ENCODE measurements around the gene TMEM184B. TPM values are rescaled to one million over a fixed set of nuclear protein-coding genes. Genes with fewer than 3 reads are reported as not detected.
"Not testable (repeated sequence)": the region's sequence is repeated elsewhere in the genome, so short reads cannot be mapped to it uniquely, and the experiment has no call there.

Gene TMEM184B
- total and polyA plus RNA-seq, 4 donors, result 17.2 to 96.9 (median 71.5) TPM

DNA sequence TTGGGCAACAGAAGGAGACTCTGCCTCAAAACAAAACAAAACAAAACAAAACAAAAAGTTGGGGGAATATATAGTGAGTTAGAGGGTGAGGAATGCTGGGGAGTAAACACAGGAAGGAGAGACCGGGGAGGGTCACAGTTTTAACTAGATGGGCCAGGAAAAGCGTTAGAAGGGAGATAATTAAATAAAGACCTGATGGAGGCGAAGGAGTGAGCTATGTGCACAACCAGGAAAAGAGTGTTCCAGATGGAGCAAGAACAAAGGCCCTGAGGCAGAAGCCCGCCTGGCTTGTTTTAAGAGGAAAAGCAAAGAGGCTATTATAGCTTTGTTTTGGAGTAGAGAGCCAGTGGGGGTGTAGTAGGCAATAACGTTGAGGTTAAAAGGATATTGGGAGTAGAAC is 86.4 kb downstream of the TMEM184B start:
- Histone ChIP-seq H3K9me3 (ENCODE audit: control insufficient read depth, low read length) (no peaks in the 10 kb centered on the region), H3K36me3 (ENCODE audit: control insufficient read depth in 1 of 2, insufficient read depth in 2 of 2, low read length in 1 of 2) (no peaks in the 10 kb centered on the region), H3K27me3 (ENCODE audit: control insufficient read depth in 1 of 2, insufficient read depth in 2 of 2, low read length in 1 of 2) (no peaks in the 10 kb centered on the region), H3K27ac (ENCODE audit: low read depth in 1 of 2, low read length in 2 of 2) (no peak overlapping the region), H3K4me1 (ENCODE audit: control insufficient read depth in 1 of 2, insufficient read depth in 2 of 2, low read length in 2 of 2) (no peaks in the 10 kb centered on the region), H3K4me3 (ENCODE audit: low read length in 2 of 2) (no peak overlapping the region)
- DNase-seq (no peak), ATAC-seq (ENCODE audit: low FRiP score) (no peak)
- intact Hi-C loops (cut with DNase I), result no loop called here
- WGBS, 2 donors, result 65 to 70% methylated on average over 5 of the region's 5 CpGs

DNA sequence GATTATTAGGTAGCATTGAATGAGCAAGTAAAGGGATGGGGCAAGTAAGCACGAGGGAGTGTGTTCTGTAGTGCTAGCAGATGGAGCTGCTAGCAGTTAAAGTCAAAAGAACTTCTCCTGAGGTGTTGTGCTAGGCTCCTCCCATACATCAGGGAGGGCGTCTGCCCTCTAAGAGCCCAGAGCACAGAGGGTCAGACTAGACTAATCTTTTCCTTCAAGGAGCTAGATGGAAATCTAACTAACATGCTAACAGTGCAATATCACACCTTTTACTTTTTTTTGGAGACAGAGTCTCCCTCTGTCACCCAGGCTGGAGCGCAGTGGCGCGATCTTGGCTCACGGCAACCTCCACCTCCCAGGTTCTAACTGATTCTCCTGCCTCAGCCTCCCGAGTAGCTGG is 88.0 kb downstream of the TMEM184B start:
- no peaks in the 10 kb centered on the region for H3K27me3 ChIP-seq (ENCODE audit: control insufficient read depth in 1 of 2, insufficient read depth in 2 of 2, low read length in 1 of 2)
- ATAC-seq (ENCODE audit: low FRiP score) (no peak), DNase-seq (no peak)
- H3K4me3 ChIP-seq (ENCODE audit: low read length in 2 of 2), result no peak overlapping the region
- 73 to 75% methylated on average over 7 of the region's 7 CpGs for WGBS, 2 donors
- no peaks in the 10 kb centered on the region for H3K4me1 ChIP-seq (ENCODE audit: control insufficient read depth in 1 of 2, insufficient read depth in 2 of 2, low read length in 2 of 2)
- H3K36me3 ChIP-seq (ENCODE audit: control insufficient read depth in 1 of 2, insufficient read depth in 2 of 2, low read length in 1 of 2), result no peaks in the 10 kb centered on the region
- intact Hi-C loops (cut with DNase I), result loop anchor here in 1 of 2 donors (5.0 kb wide), 1 partner anchor 72 kb away; the partner anchor contains the start of gene BAIAP2L2
- no peak overlapping the region for H3K27ac ChIP-seq (ENCODE audit: low read depth in 1 of 2, low read length in 2 of 2)
- H3K9me3 ChIP-seq (ENCODE audit: control insufficient read depth, low read length), result no peaks in the 10 kb centered on the region

DNA sequence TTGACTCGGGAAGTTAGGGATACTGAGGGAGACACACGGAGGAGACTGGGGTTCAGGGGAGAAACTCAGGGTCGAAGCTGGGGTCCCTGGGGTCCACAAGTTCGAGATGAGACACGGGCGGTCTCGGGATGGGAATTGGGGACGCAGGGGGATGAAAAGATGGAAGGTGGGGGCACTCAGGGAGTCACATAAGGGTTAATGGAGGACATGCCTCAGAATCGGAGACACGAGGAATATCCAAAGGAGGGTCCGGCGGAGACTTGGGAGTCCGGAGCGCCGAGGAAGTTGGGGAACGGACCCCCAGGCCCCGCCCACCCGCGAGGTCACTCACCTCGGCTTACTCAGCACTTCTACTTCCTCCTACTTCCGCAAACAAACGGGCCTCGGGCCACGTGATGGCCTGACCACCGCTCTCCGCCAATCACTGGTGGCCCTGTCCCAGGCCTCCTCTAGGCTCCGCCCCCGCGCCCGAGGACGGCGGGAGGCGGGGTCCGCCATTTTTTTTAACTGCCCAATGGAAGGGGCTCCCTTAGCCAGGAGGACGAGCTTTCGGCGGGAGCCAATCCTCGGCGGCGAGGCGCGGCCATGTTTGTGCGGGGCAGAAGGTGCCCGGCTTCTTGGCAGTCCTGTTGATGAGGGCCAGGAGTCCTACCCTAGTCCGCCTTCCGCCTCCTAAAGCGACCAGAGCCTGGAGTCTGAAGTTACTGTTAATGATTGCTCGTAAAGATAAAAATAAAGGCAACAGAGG is 91.2 kb downstream of the TMEM184B start, which contains the start of gene PLA2G6:
PLA2G6 (minus strand) TSS at position 378 of the 748 bp plus-strand sequence. CDS start 12,404 bp downstream, outside the sequence.
- peak; percentile 97 for ATAC-seq (ENCODE audit: low FRiP score)
- Histone ChIP-seq H3K36me3 (ENCODE audit: control insufficient read depth in 1 of 2, insufficient read depth in 2 of 2, low read length in 1 of 2) (no peaks in the 10 kb centered on the region), H3K27me3 (ENCODE audit: control insufficient read depth in 1 of 2, insufficient read depth in 2 of 2, low read length in 1 of 2) (no peaks in the 10 kb centered on the region), H3K9me3 (ENCODE audit: control insufficient read depth, low read length) (no peaks in the 10 kb centered on the region), H3K4me3 (ENCODE audit: low read length in 2 of 2) (peak within 1 kb of the TSS; percentile 32 to 53), H3K4me1 (ENCODE audit: control insufficient read depth in 1 of 2, insufficient read depth in 2 of 2, low read length in 2 of 2) (no peaks in the 10 kb centered on the region), H3K27ac (ENCODE audit: low read depth in 1 of 2, low read length in 2 of 2) (peak within 1 kb of the TSS in 1 of 2 donors; percentile 29)
- intact Hi-C loops (cut with DNase I), result loop anchor here in 1 of 2 donors (5.0 kb wide), 1 partner anchor 69 kb away; the partner anchor contains the start of gene BAIAP2L2
- 1% methylated on average over 45 to 48 of the region's 48 CpGs for WGBS, 2 donors
- DNase-seq, result peak; percentile 99

DNA sequence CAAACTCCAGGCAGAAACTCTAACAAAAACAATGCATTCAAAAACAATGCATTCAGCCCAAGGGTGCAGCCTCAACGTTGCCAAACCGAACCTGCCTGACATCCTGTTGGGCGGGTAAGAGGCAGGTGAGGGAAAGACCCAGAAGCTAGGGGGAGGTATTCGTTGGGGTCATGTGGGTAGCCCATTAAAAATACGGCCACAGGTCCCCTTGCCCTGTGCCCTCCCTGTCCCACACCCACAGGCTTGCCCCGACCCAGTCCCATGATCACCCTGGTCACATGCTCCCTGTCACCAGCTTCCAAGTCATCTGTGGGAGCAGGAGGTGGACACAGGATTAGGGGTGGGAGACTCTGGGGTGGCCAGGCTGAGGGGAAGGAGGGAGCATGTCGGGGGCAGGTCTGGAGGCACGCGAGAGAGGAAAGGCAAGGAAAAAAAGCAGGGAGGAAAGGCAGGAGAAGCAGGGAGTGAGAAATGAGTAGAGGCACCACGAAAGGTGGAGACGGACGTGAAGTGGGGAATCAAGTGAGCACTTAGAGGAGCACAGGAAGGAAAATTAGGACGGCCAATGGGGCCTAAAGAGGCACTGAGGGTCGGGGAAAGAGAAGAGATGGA is 91.9 kb downstream of the TMEM184B start:
- ATAC-seq (ENCODE audit: low FRiP score) (peak; percentile 28), DNase-seq (peak; percentile 77 to 82)
- Histone ChIP-seq H3K27me3 (ENCODE audit: control insufficient read depth in 1 of 2, insufficient read depth in 2 of 2, low read length in 1 of 2) (no peaks in the 10 kb centered on the region), H3K27ac (ENCODE audit: low read depth in 1 of 2, low read length in 2 of 2) (peak overlapping the region in 1 of 2 donors; percentile 29), H3K9me3 (ENCODE audit: control insufficient read depth, low read length) (no peaks in the 10 kb centered on the region), H3K4me1 (ENCODE audit: control insufficient read depth in 1 of 2, insufficient read depth in 2 of 2, low read length in 2 of 2) (no peaks in the 10 kb centered on the region), H3K4me3 (ENCODE audit: low read length in 2 of 2) (peak overlapping the region; percentile 32 to 53), H3K36me3 (ENCODE audit: control insufficient read depth in 1 of 2, insufficient read depth in 2 of 2, low read length in 1 of 2) (no peaks in the 10 kb centered on the region)
- intact Hi-C loops (cut with DNase I), result loop anchor here in 1 of 2 donors (5.0 kb wide), 1 partner anchor 69 kb away; the partner anchor contains the start of gene BAIAP2L2
- WGBS, 2 donors, result 19 to 23% methylated on average over 14 of the region's 14 CpGs

DNA sequence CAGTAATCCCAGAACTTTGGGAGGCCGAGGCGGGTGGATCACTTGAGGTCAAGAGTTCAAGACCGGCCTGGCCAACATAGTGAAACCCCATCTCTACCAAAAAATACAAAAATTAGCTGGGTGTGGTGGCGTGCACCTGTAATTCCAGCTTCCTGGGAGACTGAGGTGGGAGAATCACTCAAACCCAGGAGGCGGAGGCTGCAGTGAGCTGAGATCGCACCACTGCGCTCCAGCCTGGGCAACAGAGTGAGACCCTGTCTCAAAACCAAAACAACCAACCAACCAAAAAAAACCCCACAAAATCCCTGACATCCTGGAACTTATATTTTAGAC is 94.2 kb downstream of the TMEM184B start:
- 97% methylated on average over 7 of the region's 7 CpGs for WGBS, 2 donors
- DNase-seq, result peak in 1 of 2 donors; percentile 65
- H3K36me3 ChIP-seq (ENCODE audit: control insufficient read depth in 1 of 2, insufficient read depth in 2 of 2, low read length in 1 of 2); H3K27ac ChIP-seq (ENCODE audit: low read depth in 1 of 2, low read length in 2 of 2); intact Hi-C loops (cut with DNase I); H3K4me1 ChIP-seq (ENCODE audit: control insufficient read depth in 1 of 2, insufficient read depth in 2 of 2, low read length in 2 of 2); H3K27me3 ChIP-seq (ENCODE audit: control insufficient read depth in 1 of 2, insufficient read depth in 2 of 2, low read length in 1 of 2); H3K4me3 ChIP-seq (ENCODE audit: low read length in 2 of 2); ATAC-seq (ENCODE audit: low FRiP score); H3K9me3 ChIP-seq (ENCODE audit: control insufficient read depth, low read length): not testable (repeated sequence)

DNA sequence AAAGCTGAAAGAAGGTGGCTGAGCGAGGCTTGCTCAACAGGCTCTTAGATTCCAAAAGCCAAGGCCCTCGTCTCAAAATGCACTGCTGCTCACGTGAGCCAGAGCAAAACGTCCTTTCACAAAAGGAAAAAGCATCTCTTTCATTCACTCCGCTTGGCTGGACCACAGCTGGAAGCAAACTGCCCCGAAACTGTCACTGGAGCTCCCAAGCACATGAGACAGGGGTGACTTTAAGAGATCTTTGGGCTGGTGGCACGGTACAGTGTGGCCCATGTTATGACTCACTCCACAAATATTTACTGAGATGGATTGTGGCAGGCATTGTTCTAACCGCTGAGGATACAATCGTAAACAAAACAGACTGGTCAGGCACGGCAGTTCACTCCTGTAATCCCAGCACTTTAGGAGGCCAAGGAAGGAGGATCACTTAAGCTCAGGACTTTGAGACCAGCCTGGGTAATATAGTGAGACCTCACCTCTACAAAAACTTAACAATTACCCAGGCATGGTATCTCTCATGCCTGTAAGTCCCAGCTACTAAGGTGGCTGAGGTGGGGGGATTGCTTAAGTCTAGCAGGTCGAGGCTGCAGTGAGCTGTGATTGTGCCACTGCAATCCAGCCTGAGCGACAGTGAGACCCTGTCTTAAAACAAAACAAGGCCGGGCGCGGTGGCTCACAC is 94.7 kb downstream of the TMEM184B start:
- Histone ChIP-seq H3K36me3 (ENCODE audit: control insufficient read depth in 1 of 2, insufficient read depth in 2 of 2, low read length in 1 of 2) (no peaks in the 10 kb centered on the region), H3K9me3 (ENCODE audit: control insufficient read depth, low read length) (no peaks in the 10 kb centered on the region), H3K4me1 (ENCODE audit: control insufficient read depth in 1 of 2, insufficient read depth in 2 of 2, low read length in 2 of 2) (no peaks in the 10 kb centered on the region), H3K27me3 (ENCODE audit: control insufficient read depth in 1 of 2, insufficient read depth in 2 of 2, low read length in 1 of 2) (no peaks in the 10 kb centered on the region), H3K4me3 (ENCODE audit: low read length in 2 of 2) (no peak overlapping the region), H3K27ac (ENCODE audit: low read depth in 1 of 2, low read length in 2 of 2) (peak overlapping the region in 1 of 2 donors; percentile 63)
- DNase-seq, result peak; percentile 42 to 50
- ATAC-seq (ENCODE audit: low FRiP score), result no peak
- intact Hi-C loops (cut with DNase I), result no loop called here
- 35 to 37% methylated on average over 15 of the region's 15 CpGs for WGBS, 2 donors

DNA sequence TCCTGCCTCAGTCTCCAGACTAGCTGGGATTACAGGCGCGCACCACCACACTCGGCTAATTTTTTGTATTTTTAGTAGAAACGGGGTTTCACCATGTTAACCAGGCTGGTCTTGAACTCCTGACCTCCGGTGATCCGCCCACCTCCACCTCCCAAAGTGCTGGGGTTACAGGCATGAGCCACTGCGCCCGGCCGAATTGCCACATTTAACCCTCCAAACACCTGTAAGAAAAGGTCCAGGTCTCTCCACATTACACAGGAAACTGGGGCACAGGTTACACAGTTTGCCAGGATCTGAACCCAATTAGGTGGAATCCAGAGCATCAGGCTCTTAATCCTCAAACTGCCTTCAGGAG is 95.3 kb downstream of the TMEM184B start:
- H3K27me3 ChIP-seq (ENCODE audit: control insufficient read depth in 1 of 2, insufficient read depth in 2 of 2, low read length in 1 of 2); H3K36me3 ChIP-seq (ENCODE audit: control insufficient read depth in 1 of 2, insufficient read depth in 2 of 2, low read length in 1 of 2); ATAC-seq (ENCODE audit: low FRiP score); intact Hi-C loops (cut with DNase I); H3K4me1 ChIP-seq (ENCODE audit: control insufficient read depth in 1 of 2, insufficient read depth in 2 of 2, low read length in 2 of 2); H3K4me3 ChIP-seq (ENCODE audit: low read length in 2 of 2); H3K9me3 ChIP-seq (ENCODE audit: control insufficient read depth, low read length): not testable (repeated sequence)
- peak overlapping the region in 1 of 2 donors; percentile 13 for H3K27ac ChIP-seq (ENCODE audit: low read depth in 1 of 2, low read length in 2 of 2)
- peak; percentile 16 to 55 for DNase-seq
- 76 to 80% methylated on average over 9 of the region's 9 CpGs for WGBS, 2 donors

DNA sequence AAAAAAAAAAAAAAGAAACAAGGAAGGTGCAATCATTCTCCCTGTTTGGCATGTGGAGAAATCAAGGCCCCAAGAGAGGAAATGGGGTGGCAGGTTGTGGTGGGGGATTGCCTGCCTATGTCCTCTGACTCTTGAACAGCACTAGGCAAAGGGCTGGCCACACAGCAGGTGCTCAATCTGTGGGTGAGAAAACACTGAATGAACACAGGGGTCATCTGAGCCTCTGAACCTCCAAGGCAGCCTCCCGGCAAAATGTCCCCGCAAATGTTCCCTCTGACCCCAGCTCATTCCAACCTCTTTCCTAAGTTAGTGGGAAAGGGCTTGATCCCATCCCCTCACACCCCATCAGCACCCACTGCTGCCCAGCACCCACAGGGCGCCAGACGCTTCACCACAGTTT is 95.8 kb downstream of the TMEM184B start:
- intact Hi-C loops (cut with DNase I), result no loop called here
- H3K27me3 ChIP-seq (ENCODE audit: control insufficient read depth in 1 of 2, insufficient read depth in 2 of 2, low read length in 1 of 2), result no peaks in the 10 kb centered on the region
- WGBS, 2 donors, result 95 to 99% methylated on average over 4 of the region's 4 CpGs
- H3K9me3 ChIP-seq (ENCODE audit: control insufficient read depth, low read length), result no peaks in the 10 kb centered on the region
- ATAC-seq (ENCODE audit: low FRiP score) (no peak), DNase-seq (peak; percentile 17 to 58)
- H3K27ac ChIP-seq (ENCODE audit: low read depth in 1 of 2, low read length in 2 of 2), result no peak overlapping the region
- H3K4me1 ChIP-seq (ENCODE audit: control insufficient read depth in 1 of 2, insufficient read depth in 2 of 2, low read length in 2 of 2), result no peaks in the 10 kb centered on the region
- no peaks in the 10 kb centered on the region for H3K36me3 ChIP-seq (ENCODE audit: control insufficient read depth in 1 of 2, insufficient read depth in 2 of 2, low read length in 1 of 2)
- no peak overlapping the region for H3K4me3 ChIP-seq (ENCODE audit: low read length in 2 of 2)

All from aorta (tissue), 5 donors.